GM10248 (cell line): ENCODE results near the gene PRDM11.

Experiments
- CTCF ChIA-PET: fragments of 300-600 bp; sonication (Branson Sonifier 250); formaldehyde crosslinking; extraction: SDS; loops from one replicate; lab custom pipeline; 2021; ENCODE audit warnings: antibody characterized with exemption; lab: Yijun Ruan, JAX
- POLR2A ChIA-PET: fragments of 350-650 bp; sonication (Branson Sonifier 250); formaldehyde crosslinking; extraction: SDS; loops from one replicate; lab custom pipeline; 2020; ENCODE audit warnings: antibody characterized with exemption; lab: Yijun Ruan, JAX
- DNase-seq: peaks from one replicate; pipeline ENCODE4 v3.0.0; 2012; ENCODE audit errors: extremely low spot score
- TF ChIP-seq, protein P1 (sequence below): IDR thresholded peaks from 2 replicates; pipeline ENCODE4 v1.5.1; 2012; ENCODE audit warnings: mild to moderate bottlenecking, low read depth; ENCODE audit errors: extremely low read depth, missing control alignments, control extremely low read depth

PRDM11 gene

DNA sequence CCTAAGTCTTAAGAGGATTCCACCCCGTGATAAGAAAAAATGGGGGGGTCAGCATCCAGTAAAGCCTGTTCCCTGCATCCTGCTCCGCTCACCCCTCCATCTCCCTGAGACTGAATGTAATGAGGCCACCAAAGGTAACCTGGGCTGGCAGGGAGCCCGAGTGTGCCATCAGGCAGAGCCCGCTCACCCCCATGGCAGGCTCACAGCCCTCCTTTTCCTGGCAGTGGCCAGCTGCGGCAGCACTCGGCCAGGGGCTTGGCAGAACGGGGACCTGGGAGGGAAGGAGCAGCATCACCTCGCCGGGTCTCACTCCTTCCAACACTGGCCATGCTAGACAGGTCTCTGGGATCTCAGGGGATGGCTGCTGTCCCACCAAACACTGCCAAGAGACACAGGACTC, 64.4 kb downstream of the PRDM11 start:
- DNase-seq = no peak
- POLR2A ChIA-PET = no interaction called here
- TF ChIP-seq, protein P1, sequence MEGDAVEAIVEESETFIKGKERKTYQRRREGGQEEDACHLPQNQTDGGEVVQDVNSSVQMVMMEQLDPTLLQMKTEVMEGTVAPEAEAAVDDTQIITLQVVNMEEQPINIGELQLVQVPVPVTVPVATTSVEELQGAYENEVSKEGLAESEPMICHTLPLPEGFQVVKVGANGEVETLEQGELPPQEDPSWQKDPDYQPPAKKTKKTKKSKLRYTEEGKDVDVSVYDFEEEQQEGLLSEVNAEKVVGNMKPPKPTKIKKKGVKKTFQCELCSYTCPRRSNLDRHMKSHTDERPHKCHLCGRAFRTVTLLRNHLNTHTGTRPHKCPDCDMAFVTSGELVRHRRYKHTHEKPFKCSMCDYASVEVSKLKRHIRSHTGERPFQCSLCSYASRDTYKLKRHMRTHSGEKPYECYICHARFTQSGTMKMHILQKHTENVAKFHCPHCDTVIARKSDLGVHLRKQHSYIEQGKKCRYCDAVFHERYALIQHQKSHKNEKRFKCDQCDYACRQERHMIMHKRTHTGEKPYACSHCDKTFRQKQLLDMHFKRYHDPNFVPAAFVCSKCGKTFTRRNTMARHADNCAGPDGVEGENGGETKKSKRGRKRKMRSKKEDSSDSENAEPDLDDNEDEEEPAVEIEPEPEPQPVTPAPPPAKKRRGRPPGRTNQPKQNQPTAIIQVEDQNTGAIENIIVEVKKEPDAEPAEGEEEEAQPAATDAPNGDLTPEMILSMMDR = no peak
- CTCF ChIA-PET = no interaction called here

DNA sequence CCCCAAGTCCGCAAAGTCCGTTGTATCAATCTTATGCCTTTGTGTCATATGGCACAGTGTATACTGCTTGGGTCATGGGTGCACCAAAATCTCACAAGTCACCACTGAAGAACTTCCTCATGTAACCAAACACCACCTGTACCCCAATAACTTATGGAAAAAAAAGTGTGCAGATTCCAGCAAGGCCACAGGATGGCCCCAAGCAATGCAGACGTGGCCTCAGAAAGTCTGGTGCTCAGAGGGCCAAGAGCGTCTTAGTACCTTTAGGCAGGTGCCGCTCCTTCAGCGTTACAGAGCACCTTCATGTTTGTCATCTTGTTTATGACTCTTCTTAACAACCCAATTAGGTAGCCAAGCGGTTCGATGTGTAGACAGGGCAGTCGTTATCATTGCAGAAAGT, 65.3 kb downstream of the PRDM11 start:
- TF ChIP-seq, protein P1 = no peak
- DNase-seq = no peak
- ChIA-PET POLR2A (no interaction called here), CTCF (no interaction called here)

DNA sequence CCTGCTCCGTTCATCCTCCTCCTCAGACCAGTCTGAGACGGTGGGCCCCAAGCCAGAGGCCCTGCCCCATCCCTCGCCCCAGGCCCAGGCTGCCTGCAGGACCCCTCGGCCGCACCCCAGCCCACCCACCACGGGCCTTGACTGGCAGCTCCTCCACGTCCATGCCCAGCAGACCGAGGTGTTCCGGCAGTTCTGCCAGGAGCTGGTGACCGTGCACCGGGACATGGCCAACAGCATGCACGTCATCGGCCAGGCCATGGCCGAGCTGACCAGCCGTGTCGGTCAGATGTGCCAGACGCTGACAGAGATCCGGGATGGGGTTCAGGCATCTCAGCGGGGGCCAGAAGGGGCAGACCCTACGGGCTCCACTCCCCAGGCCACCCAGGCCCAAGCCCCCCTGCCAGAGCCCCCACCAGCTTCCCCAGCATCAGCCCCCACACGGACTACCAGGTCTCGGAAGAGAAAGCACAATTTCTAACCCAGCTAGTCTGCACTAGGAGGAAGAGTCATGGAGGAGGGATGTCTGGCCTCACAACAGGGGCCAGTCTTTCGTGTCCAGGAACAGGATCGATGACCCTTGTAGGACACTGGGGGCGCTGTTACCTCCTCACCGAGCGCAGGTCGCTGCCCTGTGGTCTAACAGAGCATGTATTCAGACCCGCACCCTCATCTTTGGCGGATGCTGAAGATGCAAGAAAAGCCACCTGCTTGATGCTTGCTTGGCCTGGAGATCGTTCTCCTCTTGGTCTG, 66.3 kb downstream of the PRDM11 start:
- ChIA-PET CTCF (interaction anchor here (0.7 to 1.4 kb wide), 3 partner anchors 16 to 40 kb away, joined by 3 to 4 read pairs (median 4); no protein-coding TSS in a partner anchor), POLR2A (no interaction called here)
- no peak for DNase-seq
- TF ChIP-seq, protein P1 = no peak

DNA sequence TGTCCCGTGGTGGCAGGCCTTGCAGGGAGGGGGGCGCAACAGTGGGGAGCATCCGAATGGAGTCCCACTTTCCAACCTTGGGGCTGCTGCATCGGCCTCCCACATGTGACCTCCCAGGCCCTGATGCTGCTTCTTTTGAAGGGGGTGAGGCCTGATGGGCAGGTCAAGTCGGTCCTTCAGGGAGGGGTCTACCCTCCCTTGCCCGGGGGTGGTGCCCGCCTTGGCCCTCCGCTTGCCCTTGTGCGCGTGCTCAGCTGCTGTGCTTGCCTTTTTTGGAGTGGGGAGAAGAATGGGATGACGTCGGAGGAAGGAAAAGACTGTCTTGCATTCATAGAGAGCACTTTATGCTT, 66.9 kb downstream of the PRDM11 start:
- TF ChIP-seq, protein P1 = no peak
- POLR2A ChIA-PET = no interaction called here
- CTCF ChIA-PET = interaction anchor here (0.7 to 1.4 kb wide), 3 partner anchors 15 to 39 kb away, joined by 3 to 4 read pairs (median 4); no protein-coding TSS in a partner anchor
- DNase-seq = no peak

DNA sequence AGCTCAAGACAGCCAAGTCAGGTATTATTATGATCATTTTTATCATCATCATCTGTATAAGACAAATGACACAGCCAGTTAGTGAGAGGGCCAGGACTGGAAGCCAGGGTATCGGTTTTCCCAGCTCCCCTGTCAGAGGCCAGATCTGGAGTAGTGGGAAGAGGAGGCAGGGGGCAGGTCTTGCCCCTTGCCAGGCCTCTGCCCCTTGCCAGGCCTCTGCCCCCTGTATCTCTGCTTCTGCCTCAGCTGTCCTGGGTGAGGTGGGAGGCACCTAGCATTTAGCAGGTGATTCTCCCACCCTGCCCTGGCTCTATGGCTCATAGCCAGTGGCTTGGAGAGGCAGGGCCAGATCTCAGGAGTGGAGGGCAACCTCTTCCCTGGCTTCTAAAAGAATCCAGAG, 67.3 kb downstream of the PRDM11 start:
- no peak for DNase-seq
- ChIA-PET CTCF (interaction anchor here (0.7 to 3.8 kb wide), 4 partner anchors 15 to 39 kb away, joined by 3 to 15 read pairs (median 4); no protein-coding TSS in a partner anchor), POLR2A (no interaction called here)
- TF ChIP-seq, protein P1 = no peak

DNA sequence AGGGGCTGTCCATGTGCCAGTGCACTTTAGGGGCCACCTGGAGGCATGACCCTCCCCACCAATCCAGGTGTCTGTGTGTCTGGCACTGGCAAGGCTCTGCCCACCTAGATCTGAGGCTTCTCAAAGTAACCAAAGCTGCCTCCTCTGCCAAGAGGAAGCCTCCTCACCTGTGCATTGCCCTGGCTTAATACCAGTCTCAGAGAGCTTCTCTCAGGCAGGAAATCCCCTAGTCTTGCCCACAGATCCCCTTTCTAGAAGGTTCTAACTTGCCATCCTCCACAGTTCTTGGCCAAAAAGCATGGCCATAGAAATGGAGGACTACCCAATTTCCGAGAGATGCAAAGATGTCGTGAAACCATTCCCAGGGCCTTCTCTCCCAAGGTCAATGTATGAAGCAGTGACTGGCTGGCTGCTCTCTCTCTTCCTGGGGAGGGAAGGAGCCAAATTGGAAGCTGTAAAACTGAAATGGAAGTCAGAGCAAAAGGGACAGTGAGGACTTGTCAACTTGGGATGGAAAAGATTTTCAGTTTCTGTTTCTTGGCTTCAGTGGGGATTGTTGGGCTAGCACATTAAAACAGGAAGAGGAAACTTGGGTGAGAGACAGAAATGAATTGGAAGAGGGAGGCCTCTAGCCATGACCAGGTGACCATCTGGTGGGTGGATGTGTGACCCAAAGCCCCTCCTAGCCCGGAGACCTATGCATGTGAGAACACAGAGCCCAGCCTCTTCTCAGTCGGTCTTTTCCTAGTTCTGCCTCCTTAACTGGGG, 68.8 kb downstream of the PRDM11 start:
- ChIA-PET CTCF (interaction anchor here (0.8 to 3.8 kb wide), 5 partner anchors 13 to 46 kb away, joined by 3 to 15 read pairs (median 5); no protein-coding TSS in a partner anchor), POLR2A (no interaction called here)
- TF ChIP-seq, protein P1 = no peak
- DNase-seq = no peak
